Activated CD8-positive, alpha-beta memory T cell treated with anti-CD3 and anti-CD28 coated beads for 4 hours (primary cell): ENCODE results near the gene ABI1.
"Not testable (repeated sequence)": the region's sequence is repeated elsewhere in the genome, so short reads cannot be mapped to it uniquely, and the experiment has no call there.

ENCODE experiments used
- DNase-seq, 2 donors: peaks; one replicate each; pipeline ENCODE4 v3.0.0-alpha.2; 2020; ENCODE audit warnings: low read depth in 2 of 2

Gene ABI1

GRCh38 chr10:26804418-26805393 lies 56.1 kb downstream of the ABI1 start:
- DNase-seq, result no peak

- no peak for DNase-seq
Measured at GRCh38 chr10:26803849-26804248, 56.9 kb downstream of the ABI1 start.

GRCh38 chr10:26802527-26802926 lies 58.2 kb downstream of the ABI1 start:
- no peak for DNase-seq

- DNase-seq, result no peak
Measured at GRCh38 chr10:26801831-26802230, 58.9 kb downstream of the ABI1 start.

GRCh38 chr10:26801274-26801673 lies 59.5 kb downstream of the ABI1 start:
- DNase-seq, result no peak

- no peak for DNase-seq
Measured at GRCh38 chr10:26800468-26800867, 60.3 kb downstream of the ABI1 start.

- no peak for DNase-seq
Measured at GRCh38 chr10:26799342-26799741, 61.4 kb downstream of the ABI1 start.

GRCh38 chr10:26798298-26798697 lies 62.5 kb downstream of the ABI1 start:
- DNase-seq, result no peak

GRCh38 chr10:26797340-26797739 lies 63.4 kb downstream of the ABI1 start:
- DNase-seq, result no peak

- DNase-seq, result no peak
Measured at GRCh38 chr10:26792758-26793495, 67.8 kb downstream of the ABI1 start.

GRCh38 chr10:26790221-26790995 lies 70.3 kb downstream of the ABI1 start:
- DNase-seq, result no peak

- not testable (repeated sequence) for DNase-seq
Measured at GRCh38 chr10:26789779-26790178, 71.0 kb downstream of the ABI1 start.

GRCh38 chr10:26787362-26787761 lies 73.4 kb downstream of the ABI1 start:
- DNase-seq, result no peak

GRCh38 chr10:26781797-26782196 lies 79.0 kb downstream of the ABI1 start:
- no peak for DNase-seq

GRCh38 chr10:26780793-26781601 lies 79.8 kb downstream of the ABI1 start:
- no peak for DNase-seq

- no peak for DNase-seq
Measured at GRCh38 chr10:26780106-26780792, 80.5 kb downstream of the ABI1 start.

- no peak for DNase-seq
Measured at GRCh38 chr10:26779176-26779860, 81.4 kb downstream of the ABI1 start.

- no peak for DNase-seq
Measured at GRCh38 chr10:26777686-26778085, 83.1 kb downstream of the ABI1 start.

- no peak for DNase-seq
Measured at GRCh38 chr10:26776258-26776657, 84.5 kb downstream of the ABI1 start.

GRCh38 chr10:26773633-26774032 lies 87.1 kb downstream of the ABI1 start:
- no peak for DNase-seq
